A673 (cell line): ENCODE data around the gene IL17B.

ENCODE experiments used
- CTCF ChIP-seq: fragments of 300-800, 200-600 bp; sonication (generic); conservative IDR thresholded peaks from 2 replicates; pipeline ENCODE4 v1.5.1; 2017; ENCODE audit warnings: low read depth, mild to moderate bottlenecking, antibody characterized with exemption, low read length, moderate library complexity, mixed read lengths
- EZH2 ChIP-seq: fragments of 200-600 bp; sonication (generic); IDR thresholded peaks from 2 replicates; pipeline ENCODE4 v1.6.1; 2017; ENCODE audit warnings: borderline replicate concordance, low read depth, mild to moderate bottlenecking, mixed read lengths, antibody characterized with exemption, low read length; ENCODE audit not compliant: poor library complexity, severe bottlenecking

- TF ChIP-seq CTCF (no peak), EZH2 (no peak)
Measured at GRCh38 chr5:149380466-149381121, 1.5 kb upstream of the IL17B start.
